Measurements from ENCODE around the gene VEGFB.
"Not testable (repeated sequence)": the region's sequence is repeated elsewhere in the genome, so short reads cannot be mapped to it uniquely, and the experiment has no call there.

VEGFB gene

DNA sequence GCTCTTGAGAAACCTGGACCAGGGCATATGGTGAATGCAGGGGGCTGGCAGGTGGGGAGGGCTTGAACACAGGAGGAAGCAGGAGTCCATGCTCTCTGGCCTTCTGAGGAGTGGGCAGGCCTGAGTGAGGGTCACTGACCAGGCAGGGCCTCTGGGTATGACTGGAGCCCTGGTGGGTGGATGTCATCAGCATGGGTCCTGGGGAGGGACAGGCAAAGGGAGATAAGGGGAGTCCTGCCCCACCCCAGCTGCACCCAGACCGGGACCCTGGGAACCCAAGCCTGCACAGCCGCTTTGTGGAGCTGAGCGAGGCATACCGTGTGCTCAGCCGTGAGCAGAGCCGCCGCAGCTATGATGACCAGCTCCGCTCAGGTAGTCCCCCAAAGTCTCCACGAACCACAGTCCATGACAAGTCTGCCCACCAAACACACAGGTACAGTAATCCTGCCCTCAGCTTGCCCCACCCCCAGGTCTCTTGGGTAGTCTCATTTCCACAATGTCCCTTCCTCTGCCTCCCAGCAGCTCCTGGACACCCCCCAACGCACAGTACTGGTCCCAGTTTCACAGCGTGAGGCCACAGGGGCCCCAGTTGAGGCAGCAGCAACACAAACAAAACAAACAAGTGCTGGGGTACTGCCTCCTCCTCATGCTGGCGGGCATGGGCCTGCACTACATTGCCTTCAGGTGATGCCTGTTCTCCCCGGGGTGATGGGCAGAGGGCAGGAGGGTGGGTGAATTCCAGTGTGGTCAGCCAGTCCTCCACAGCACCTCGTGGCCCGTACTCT, 2.0 kb upstream of the VEGFB start:
- DNase-seq = no peak

- no peak for DNase-seq
Measured at GRCh38 chr11:64232967-64233315, 1.4 kb upstream of the VEGFB start.

GRCh38 chr11:64234647-64235379, 429 bp downstream of the VEGFB start:
- DNase-seq = peak; percentile 48

- no peak for DNase-seq
Measured at GRCh38 chr11:64235437-64236161, 1.2 kb downstream of the VEGFB start.

- no peak for DNase-seq
Measured at GRCh38 chr11:64237484-64237951, 3.1 kb downstream of the VEGFB start.

DNA sequence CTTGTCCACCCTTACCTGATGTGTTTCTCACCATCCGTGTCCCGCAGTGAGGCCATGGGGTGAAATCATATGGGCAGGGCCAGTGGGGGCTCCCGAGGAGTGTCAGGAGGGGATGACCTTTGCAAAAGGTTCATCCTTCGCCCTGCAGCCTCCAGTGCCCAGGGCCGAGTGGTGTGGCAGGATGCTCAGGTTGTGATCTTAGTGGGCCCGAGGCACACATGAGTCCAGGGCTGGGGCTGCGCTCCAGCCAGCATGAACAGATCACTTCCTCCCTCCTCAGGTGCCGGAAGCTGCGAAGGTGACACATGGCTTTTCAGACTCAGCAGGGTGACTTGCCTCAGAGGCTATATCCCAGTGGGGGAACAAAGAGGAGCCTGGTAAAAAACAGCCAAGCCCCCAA, 3.7 kb downstream of the VEGFB start:
- no peak for DNase-seq

GRCh38 chr11:64238999-64239398, 4.6 kb downstream of the VEGFB start:
- no peak for DNase-seq

GRCh38 chr11:64239662-64240434, 5.5 kb downstream of the VEGFB start:
- DNase-seq = no peak

GRCh38 chr11:64240435-64241240, 6.3 kb downstream of the VEGFB start, which contains the start of gene FKBP2:
TSS of gene FKBP2 (plus strand) at chr11:64241095. CDS start at chr11:64242388, 1,293 bp downstream.
- peak; percentile 94 for DNase-seq

DNA sequence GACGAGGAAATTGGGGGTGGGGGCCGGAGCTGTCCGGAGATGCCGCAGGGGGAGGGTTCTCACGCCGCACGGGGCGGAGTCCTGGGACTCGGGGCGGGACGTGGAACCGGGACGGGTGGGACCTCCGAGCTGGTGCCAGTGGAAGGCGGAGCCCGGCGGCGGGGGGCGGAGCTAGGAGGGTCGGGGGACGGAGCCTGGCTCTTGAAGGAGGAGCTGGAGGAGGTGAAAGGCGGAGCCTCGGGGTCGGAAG, 6.8 kb downstream of the VEGFB start:
- no peak for DNase-seq

DNA sequence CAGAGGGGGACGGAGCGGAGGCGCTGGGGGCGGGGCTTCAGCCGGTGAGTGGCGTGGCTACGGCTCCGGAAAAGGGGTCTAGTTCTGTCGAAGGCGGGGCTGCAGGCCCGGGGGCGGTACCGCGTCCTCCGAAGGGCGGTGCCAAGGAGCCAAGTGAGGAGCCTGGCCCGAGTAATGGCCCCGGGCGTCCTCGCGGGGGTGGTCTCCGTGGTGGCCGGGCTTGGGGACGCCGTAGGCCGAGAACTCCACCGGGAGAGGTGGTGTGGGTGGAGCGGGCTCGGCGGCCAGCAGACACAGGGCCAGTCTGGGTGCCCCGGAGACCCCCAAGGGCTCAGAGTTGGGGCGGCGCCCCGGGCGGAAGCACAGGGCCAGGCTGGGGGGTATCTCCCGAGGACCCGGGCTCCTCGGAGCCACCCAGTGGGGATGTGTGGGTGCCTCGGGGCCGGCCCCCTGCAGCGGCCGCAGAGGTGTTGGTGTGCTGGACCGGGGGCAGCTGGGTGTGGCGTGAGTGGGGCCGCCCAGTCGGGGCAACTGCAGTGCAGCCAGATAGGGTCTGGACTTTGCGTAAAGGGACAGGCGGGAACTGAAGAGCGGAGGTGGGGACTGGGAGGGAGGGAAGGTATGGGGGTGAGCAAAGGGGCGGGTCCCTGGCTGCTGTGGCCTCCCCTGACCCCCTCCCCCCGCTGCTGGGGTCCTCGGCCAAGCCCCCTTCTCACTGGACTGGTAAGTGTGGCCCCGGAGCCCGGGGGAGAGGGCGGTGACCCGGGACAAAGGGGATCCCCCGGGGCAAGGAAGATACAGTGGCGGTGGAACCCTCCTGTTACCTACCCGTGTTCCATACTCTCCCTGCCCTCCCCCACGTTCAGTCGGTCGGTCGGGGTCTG, 7.3 kb downstream of the VEGFB start:
- peak; percentile 98 for DNase-seq

- DNase-seq = no peak
Measured at GRCh38 chr11:64243236-64243854, 9.0 kb downstream of the VEGFB start.

- DNase-seq = no peak
Measured at GRCh38 chr11:64244107-64244506, 9.7 kb downstream of the VEGFB start.

GRCh38 chr11:64244966-64245365, 10.6 kb downstream of the VEGFB start:
- DNase-seq = no peak

GRCh38 chr11:64245401-64245796, 11.0 kb downstream of the VEGFB start:
- no peak for DNase-seq

DNA sequence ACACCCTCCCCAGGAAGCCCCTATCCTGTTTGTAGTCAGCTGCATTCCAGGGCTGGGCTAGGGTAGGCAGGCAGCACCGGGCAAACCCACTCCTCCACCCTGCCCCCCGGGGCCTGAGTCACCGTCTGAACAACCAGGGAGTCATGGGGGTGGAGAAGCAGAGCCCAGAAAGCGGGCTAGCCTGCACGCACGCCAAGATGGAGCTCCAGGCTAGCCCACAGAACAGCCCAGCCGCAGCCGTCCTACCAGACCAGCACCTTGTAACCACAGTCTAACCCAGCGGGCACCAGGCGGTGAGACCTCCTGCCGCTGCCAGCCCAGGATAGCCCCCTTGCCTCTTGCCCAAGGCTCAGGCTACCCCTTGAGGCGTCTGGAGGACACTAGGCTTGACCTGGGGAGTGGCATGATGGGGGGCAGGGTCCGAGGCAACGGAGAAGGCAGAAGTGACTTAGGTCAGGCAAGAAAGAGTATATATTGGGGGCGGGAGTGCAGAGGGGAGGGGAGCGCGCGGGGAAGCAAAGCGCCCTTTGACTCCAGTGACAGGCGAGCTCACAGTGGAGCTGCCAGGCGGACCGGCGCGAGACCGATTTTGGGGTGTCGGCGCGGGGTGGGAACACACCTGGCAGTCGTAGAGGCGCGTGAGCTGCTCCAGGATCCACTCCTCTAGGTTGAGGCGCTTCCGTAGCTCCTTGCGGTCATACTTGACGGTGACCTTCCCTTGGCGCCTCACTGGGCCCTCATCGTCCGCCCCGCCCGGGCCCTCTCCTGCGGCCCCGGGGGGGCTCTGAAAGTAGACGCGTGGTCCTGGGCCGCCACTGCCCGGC, 11.6 kb downstream of the VEGFB start:
- peak; percentile 65 for DNase-seq

DNA sequence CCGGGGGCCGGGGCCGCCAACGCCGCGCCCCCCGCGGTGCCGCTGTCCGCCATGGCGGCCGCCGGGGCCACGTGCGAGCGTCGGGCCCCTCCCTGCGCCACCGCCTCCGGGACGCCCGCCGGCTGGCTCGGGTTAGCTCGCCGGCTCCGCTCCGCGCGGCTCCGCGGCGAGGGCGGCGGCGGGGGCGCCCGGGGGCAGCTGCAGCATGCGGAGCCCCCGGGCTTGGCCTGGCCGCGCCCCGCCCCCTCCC, 12.2 kb downstream of the VEGFB start:
- not testable (repeated sequence) for DNase-seq

DNA sequence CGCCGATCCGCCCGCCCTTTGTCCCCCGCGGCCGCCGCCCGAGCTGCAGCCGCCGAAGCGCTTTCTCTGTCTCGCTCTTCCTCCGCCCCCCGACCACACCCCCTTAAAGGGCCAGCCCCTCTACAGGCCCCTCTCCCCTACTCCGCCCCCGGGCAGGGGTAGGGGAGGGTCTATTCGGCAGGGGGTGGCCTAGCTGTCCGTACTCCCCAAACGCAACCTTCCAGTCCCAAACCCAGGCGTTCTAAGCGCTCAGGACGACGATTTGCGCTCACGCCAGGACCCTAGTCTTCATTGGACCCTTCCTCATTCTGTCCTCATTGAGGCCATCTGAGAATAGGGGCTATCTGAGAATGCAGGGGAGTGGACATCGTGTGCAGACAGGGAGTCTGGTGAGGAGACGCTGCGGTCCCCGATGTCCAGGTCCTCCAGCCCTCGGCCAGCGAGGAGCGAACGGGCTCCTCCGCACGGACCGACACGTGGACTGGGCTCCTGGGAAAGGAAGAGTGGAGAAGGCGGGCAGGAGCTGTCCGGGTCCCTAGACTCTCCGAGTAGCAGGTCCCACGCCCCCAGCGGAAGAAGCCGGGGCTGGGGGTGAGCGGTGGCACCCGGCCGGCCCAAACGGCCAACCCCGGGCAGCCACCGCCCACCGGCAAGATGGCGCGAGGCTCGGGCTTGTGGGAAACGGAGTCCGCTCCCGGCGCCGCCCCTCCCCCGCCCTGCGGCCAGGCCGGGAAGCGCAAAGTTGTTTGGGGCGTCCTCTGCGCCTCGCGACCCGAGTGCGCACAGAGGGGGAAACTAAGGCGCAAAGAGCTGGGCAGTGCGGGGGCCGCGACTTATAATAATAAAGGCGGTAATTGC, 12.7 kb downstream of the VEGFB start, which contains the start of gene PPP1R14B:
TSS of gene PPP1R14B (minus strand) at position 73 of the 858 bp plus-strand sequence. CDS start 270 bp downstream, outside the sequence.
- peak; percentile 74 for DNase-seq

Measured in NCI-H2171 treated with DMSO at 0.1 percent for 48 hours (cell line).